Urothelium cell line (cell line): ENCODE results near the gene WDFY4.
A peak's percentile ranks its signal among the peaks of the same experiment; 100 is the strongest.

Source experiments
- DNase-seq: peaks from one replicate; pipeline ENCODE4 v3.0.0; 2011; ENCODE audit warnings: low spot score, mixed read lengths
- FAIRE-seq: peaks from 2 replicates; lab custom pipeline; 2011; peaks lifted over from hg19 to GRCh38; lab: Jason Lieb, UNC

Gene WDFY4

DNA sequence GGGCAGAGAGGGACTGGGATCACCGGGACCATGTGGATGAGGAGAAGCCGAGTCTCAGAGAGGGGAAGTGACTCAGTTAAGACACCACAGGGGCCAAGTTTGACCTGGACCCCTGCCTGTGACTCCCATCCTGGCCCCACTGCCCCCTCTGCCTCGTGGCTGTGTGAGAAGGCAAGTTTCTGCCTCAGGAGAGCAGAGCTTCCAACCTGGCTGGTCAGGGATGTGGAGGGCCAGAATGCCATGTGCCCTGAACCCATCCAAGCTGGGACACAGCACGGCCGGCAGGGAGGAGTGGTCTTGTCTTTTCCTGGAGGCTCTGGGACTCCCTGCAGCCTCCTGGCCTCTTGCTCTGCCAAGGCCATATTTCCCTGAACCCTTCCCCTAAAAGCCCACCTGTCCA, 19.5 kb downstream of the WDFY4 start:
- DNase-seq (no peak), FAIRE-seq (no peak)

DNA sequence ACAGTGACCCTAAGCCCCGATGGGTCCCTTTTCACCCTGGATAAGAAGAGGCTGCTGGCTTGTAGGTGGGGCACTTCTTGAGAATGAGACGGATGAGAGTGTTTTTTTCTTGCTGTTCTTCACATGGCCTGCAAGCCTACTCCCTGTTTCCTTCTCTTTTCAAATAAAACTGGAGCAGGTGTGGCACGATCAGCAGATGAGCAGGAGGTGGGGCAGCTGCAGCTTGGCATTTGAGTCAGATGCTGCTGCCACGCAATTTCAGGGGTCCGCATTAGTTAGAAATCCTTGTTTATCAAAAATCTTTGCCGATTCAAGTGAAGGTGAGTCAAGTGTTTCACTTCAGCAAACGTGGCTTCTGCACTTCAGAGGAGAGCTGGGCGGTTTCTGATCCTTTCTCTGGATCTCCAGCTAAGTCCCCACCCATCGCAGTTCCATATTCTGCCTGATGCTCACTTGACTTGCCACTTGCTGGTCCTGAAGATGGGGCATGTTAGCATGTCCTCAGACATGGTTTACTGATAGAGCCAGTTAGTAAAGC, 20.8 kb downstream of the WDFY4 start:
- DNase-seq, result no peak
- no peak for FAIRE-seq

DNA sequence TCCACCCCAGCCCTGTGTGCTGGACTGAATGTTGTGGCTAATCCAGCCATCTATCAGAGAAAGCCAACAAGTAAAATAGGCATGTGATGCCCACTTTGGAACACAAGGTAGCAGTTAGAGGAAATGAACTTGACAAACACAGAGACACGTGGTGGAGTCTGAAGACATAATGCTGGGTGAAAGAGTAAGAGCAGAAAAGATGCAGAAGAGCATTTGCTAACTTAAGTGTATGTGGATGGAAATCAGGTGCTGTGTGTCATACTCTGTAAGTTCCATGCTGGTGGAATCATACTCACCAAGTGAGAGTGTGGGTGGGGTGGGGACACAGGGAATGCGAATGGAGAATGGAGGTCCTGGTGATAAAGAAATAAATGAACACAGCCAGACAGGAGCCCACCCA, 22.8 kb downstream of the WDFY4 start:
- FAIRE-seq (no peak), DNase-seq (no peak)

DNA sequence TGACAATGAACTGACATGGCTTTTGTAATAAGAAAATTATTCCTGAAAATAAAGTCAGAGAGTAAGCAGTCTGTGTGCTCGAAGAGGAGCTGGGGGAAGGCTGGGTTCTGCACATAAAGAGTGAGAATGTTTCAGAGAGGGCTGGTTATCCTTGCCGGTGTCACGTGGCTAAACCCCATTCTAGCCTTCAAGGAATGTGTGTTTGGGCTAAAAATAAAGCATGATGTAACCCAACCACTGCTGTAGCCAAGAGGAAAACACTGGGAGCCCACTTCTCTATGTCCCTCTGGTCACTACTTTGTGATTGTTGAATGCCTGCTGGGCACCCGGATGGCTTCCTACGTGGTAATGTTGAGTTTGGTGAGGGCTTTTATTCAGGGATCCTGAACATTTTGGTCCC, 23.5 kb downstream of the WDFY4 start:
- DNase-seq, result peak; percentile 25
- FAIRE-seq, result no peak

DNA sequence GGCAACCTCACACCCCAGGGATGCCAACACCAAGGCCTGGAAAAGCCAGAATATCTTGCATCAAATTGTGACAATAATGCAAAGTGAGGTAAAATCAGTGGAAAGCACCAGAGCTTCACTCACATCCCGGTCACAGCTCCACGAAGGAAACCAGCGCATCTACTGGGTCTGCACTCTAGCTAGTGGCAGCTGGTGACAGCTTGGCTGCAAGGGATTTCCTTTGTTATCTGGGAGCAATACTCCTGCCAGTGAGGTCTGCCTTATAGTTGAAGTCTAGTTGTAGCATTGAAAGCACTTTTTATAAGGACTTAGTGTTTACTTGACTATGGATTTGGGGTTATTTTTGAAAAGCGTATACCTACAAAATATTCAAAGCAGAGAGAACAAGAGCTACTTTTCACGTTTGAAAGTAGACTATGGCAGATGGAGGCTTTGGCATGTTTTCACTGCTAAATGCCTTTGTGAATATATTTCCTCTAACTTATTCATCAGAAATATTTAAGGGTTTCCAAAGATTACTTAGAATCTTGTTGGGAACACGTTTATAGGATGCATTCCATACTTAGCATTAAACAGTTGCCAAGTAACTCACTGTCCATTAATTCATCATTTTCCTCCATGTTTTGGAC, 26.1 kb downstream of the WDFY4 start:
- no peak for DNase-seq
- no peak for FAIRE-seq

DNA sequence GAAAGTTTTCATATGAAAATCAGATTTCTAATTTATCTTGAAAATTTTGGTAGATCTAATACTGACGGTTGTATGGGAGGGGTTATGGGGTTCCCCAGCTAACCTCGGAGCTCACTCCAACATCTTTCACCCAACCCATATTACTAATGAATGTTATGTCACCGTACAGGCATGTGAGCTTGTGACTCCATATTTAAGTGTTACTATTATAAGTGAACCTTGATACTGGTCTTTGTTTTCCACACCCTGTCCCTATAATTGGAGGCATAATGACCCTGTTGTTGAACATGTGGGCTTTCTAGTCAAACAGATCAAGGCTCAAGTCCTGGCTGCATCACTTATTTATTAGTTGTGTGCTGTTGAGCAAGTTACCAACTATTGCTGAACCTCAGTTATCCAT, 27.2 kb downstream of the WDFY4 start:
- DNase-seq, result no peak

DNA sequence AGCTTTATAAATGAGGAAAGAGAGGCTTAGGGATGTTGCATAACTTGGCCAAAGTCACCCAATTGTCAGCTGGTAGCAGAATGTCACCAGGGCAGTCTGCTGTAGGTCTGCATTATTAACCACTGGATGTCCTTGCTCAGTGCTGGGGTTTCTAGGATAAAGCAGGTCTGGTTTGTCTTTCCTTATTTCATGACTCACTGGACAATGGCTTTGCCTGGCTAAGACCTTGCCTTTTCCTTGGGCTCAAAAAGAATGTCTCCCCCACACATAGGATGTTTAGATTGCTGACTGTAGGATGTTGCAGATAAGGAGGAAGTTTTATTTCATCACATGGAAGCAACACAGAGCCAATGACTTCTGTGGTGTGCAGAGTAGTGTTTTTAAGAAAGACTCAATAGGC, 29.4 kb downstream of the WDFY4 start:
- FAIRE-seq (no peak), DNase-seq (no peak)

More for the DNA sequence above, 27.2 kb downstream of the WDFY4 start:
- FAIRE-seq, result no peak

DNA sequence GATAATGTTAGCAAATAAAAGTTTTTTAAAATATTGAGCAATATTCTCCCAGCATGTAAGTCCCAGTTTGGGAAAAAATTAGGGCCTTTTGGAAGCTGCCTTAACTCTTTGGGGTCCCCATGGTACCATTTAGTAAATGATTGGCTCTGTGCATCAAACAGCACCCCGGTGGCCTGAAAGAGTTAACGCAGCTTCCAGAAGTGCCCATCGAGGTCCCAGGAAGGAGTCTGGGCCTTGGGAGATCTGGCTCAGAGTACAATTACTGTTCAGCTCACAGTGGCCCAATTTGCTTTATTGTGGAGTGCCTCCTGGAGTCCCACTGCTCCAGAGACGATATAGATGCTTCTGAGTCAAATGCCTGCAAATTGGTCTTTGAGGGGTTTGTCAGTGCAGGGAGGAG, 31.7 kb downstream of the WDFY4 start:
- FAIRE-seq, result no peak

DNA sequence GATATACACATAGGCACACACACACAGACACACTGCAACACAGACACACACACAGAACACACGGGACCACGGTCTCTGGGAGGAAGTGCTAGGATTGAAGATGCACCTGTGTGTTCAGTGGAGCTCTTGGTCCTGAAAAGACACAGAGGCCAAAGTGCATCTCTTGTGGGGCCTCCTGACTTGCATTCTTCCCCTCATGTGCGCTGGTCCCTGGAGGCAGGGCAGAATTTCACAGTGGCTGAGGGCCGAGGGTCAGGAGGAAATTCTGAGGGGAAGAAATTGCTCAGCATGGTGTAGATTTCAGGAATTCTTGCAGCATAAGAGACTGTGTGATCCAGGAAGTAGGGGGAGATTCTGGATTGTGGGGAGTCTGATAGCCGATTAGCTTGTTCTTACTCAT, 35.9 kb downstream of the WDFY4 start:
- FAIRE-seq, result no peak
- DNase-seq, result no peak

More for the DNA sequence above, 31.7 kb downstream of the WDFY4 start:
- no peak for DNase-seq

DNA sequence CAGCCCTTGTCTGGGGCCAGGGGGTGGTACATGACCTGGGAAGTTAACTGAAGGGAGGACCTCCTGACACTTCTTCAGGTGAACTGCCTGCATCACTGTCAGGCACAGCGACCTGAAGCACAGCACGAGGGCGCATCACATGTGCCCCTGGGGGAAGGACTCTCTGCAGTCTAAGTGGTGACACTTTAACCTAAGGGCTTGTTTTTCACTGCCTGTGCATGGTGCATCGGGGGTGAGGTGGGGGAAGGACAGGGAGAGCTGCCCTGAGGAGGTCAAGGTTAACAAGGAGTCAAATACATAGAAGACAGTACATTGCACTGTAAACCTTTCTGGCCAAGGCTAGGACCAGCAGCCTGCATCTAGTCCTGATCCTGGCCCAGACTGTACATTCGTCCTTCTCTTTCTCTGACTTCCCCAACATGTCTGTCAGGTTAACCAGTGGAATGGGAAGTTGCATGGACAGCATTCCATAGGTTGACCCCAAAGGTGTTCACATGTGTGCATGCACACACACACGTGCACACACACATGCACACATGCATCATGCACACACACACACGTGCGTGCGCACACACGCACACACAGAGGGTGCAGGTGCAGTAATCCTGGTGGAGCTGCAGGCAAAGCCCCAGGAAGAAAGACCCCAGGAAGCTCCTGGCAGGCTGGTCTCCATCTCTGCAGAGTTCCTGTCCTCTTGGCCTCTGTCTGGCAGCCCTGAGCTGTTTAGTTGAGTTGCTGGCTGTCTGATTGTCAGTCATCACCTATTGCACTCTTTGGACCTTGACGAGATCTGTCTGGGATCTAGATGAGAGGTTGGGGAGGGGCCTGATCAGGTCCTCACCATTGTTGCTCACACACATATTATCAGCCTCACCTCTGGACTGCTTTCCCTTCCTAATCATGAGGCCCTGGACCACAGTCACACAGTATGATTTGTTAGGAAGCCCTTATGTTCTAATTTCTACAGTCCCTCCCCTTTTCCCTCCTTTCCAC, 37.8 kb downstream of the WDFY4 start:
- DNase-seq, result no peak
- FAIRE-seq, result no peak

DNA sequence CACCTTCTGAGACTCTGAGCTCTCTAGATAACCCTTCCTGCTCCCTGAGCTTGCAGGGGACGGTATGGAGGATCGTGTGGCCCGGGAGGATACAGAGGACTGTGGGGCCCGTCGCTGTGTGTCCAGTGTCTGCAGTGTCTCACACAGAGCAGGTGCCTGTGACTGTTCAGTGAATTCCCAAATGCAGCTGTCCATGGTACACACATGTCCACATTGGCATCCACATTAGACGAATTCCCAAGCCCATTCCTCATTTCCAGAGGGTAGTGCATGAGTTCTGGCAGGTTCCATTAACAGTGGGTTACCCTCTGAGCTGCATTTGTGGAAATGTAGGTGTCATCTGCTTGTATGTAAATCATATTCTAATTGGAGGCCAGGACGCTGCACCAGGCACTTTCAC, 39.5 kb downstream of the WDFY4 start:
- DNase-seq (no peak), FAIRE-seq (no peak)

DNA sequence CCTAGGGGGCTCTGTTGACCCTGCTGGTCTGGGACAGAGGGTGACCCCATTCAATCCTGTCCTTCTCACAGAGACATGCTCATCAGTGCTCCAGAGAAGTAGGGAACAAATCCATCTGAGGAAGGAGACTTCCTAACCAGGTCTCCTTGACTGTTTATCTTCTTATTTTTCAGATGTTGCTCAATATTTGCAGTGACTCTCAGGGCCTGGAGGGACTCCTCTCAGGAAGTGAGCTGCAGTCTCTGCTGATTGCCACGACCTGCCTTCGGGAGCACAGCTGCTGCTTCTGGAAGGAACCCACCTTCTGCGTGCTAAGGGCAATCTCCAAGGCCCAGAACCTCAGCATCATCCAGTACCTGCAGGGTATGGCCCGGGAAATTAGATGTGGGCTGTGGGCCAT, 41.0 kb downstream of the WDFY4 start:
- DNase-seq, result no peak
- FAIRE-seq, result no peak

DNA sequence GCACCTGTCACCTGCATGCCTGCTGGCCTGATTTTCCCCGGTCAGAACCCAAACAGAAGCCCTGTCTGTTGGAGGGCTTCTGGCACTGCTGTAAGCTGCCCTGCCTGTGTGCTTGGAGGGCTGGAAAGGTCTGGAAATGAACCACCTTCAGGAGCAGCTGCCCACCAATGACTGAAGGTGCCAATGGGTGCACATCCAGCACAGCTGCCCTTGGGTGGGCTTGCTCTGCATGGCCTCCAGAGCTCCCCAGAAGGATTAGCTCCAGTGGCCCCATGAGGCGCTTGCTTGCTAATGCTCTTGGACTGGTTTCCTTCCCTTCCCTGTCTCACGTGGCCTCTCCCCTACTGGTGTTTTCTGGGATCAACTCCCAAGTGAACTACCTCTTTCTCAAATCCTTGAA, 43.2 kb downstream of the WDFY4 start:
- no peak for FAIRE-seq

DNA sequence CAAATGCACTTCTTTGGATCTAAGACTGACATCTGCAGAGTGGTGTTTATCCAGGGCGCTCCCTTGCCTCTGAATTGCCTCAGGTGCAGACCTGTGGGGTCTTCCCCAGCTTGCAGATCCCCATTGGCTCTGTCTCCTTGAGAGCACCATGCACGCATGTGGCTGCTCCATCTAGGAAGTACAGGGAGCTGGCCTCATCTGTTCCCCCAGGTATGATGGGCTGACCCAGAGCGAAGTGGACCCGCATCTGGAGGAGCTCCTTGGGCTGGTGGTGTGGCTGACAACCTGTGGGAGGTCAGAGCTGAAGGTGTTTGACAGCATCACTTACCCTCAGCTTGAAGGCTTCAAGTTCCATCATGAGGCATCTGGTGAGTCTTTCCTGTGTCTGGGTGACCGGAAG, 44.5 kb downstream of the WDFY4 start:
- DNase-seq, result no peak

More for the DNA sequence above, 43.2 kb downstream of the WDFY4 start:
- no peak for DNase-seq

DNA sequence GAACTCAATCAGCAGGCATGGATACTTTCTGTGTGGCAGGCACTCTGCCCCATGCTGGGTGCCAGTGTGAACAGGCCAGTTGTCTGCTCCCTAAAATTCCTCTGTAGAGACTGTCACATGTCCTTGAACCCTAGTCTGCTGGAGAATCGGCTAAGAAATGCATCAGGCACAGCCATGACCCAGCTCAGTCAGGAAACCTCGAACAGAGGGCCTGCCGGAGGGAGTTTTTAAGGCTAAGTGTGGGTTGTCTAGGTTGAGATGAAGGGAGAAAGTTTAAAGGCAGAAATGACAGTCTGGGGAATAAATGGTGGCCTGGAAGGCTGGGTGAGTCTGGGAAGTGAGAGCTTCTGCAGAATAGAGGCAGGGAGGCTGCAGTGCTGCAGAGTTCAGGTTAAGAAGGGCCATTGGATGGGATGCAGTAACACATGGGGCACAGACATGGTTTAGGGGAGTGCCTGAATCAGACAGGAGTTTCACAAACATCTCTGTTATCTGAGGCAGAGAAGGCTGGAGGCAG, 45.3 kb downstream of the WDFY4 start:
- FAIRE-seq, result no peak
- DNase-seq, result no peak

More for the DNA sequence above, 44.5 kb downstream of the WDFY4 start:
- no peak for FAIRE-seq

DNA sequence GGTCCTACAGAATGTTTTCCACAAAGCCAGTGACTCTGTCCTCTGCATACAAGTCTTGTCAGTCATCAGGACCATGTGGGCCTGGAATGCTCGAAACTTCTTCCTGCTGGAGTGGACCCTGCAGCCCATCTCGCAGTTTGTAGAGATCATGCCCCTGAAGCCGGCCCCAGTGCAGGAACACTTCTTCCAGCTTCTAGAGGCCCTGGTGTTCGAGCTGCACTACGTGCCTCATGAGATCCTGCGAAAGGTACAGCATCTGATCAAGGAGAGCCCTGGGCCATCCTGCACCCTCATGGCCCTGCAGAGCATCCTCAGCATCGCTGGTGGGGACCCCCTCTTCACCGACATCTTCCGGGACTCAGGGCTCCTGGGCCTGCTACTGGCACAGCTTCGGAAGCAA, 46.5 kb downstream of the WDFY4 start:
- DNase-seq (no peak), FAIRE-seq (no peak)

DNA sequence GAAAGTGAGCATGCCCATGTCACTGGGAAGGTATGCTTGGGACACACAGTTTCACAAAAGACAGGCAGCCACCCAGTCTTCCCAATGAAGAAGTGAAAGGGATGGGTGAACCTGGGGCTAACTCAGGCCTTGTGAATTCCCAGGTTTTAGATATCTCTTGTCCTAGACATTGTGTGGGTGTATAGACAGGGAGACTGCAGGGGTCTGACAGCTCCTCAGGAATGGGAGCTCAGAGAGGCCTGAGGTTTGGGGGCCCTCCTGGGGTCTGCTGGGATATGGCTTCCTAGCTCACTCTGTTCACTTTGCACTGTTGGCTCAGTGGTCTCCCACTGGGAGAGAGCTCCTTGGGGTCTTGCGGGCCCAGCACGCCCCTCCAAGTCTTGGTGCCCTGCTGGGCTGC, 47.0 kb downstream of the WDFY4 start:
- FAIRE-seq, result no peak
- DNase-seq, result no peak

DNA sequence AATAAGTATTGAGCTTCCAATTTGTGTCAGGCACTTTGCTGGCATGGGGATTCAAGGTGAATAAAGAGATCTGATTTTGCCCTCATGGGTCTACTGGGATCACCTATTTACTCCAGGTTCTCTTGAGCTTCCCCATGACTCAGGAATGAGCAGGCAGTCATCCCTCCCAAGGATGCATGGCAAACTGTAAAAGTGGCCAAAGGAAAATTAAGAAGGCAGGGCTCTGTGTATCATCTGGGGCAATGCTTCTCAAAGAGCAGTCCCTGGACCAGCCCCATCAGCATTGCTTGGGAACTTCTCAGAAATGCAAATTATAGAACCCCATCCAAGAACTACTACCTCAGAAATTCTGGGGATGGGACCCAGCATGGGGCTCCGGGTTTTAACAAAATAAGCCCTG, 48.7 kb downstream of the WDFY4 start:
- DNase-seq, result no peak
- no peak for FAIRE-seq

DNA sequence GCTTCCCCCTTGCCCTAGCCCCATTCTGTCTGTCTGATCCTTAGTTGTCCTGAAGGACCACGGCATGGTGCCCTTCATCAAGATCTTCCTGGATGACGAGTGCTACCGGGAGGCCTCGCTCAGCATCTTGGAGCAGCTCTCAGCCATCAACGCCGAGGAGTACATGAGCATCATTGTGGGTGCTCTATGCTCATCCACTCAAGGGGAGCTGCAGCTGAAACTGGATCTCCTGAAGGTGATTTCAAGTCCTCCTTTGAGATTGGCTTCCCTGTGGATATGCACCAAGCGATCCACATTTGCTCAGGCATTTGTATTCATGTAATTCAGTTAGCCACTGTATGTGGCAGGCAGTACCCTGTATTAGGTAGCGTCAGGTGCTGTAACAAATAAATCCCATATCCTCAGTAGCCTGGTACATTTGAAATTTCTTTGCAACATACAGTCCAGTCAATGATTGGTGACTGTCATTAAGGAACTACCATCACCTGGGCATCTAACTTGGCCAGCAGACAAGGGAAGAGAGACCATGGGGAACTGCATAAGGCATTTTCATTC, 51.2 kb downstream of the WDFY4 start:
- DNase-seq, result no peak
- FAIRE-seq, result no peak

DNA sequence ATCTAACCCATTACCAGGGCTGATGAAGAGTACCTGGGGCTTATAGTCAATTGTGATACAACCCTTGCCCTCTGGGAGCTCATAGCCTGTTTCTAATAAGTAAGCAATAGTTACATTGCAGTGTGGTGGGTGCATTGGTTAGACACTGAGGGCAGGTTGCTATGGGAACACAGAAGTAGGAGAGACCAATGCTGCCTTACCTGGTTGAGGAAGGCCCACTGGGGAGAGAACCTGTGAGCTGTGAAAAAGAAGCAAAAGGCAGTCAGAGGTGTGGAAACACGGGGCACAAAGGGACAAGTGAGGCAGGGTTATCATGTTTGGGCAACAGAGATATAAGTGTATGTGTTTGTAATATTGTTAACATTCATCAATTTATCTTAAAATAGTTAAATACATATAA, 51.9 kb downstream of the WDFY4 start:
- FAIRE-seq (no peak), DNase-seq (no peak)

DNA sequence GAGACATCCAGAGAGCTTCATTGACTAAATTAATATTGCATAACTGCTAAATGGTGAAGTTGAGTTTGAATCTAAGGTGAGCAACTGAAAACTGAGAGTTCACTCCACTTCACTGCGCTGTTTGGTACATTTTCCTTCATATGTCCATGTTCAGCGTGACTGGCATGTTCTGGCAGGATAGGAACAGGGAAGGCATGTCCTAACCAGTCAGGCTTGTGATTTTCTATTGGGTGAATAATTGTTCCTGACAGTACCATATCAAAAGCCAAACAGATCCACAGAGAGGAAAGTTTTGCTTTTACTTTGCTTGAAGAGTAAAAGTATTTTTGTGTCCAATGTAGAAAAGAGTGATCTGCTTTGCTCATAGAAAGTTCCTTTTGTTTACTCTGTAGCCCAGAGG, 53.2 kb downstream of the WDFY4 start:
- DNase-seq, result no peak
- no peak for FAIRE-seq
